Lower leg skin (tissue), 4 donors: ENCODE measurements around the gene BID. TPM values are rescaled to one million over a fixed set of nuclear protein-coding genes. Genes with fewer than 3 reads are reported as not detected.

Experiments
- DNase-seq, 2 donors: peaks; one replicate each; pipeline ENCODE4 v3.0.0-alpha.2; 2019; ENCODE audit warnings: low spot score in 2 of 2
- H3K4me3 ChIP-seq: fragments of 200-600 bp; sonication (generic); 2 replicates; pipeline ENCODE4 v1.5.1; 2017; ENCODE audit warnings: mild to moderate bottlenecking, low read depth; ENCODE audit not compliant: poor library complexity, severe bottlenecking
- POLR2A ChIP-seq, 2 donors: fragments of 450-650 bp; IDR thresholded peaks; one replicate each; pipeline ENCODE4 v1.6.1; 2016 to 2017; ENCODE audit warnings: antibody characterized with exemption in 2 of 2, mild to moderate bottlenecking in 1 of 2, moderate library complexity in 1 of 2
- WGBS, 2 donors: methylation state at CpG; one replicate each; pipeline ENCODE4 v1.1.5; 2018; 5-methylcytosine and 5-hydroxymethylcytosine counted together
- intact Hi-C: fragments of 100-400 bp; cut with DNase I; formaldehyde crosslinking; loops from one replicate; pipeline ENCODE4 v1.15.0; 2023; ENCODE audit warnings: low total_unique reads
- total RNA-seq, 4 donors: library from RNA; depleted of rRNA; stranded (reverse); fragments of >200 nt; gene quantifications; one replicate each; pipeline ENCODE4 v1.1.0, GENCODE V29; 2016
- TF ChIP-seq, protein P1 (sequence below), 3 donors: fragments of 450-650 bp; IDR thresholded peaks; one replicate each; pipeline ENCODE4 v1.5.1; 2016; ENCODE audit warnings: antibody characterized with exemption in 3 of 3, mild to moderate bottlenecking in 3 of 3, moderate library complexity in 2 of 3

The BID gene
- total RNA-seq, 4 donors from 2014 or later, result 5.4 to 22.6 (median 15.2) TPM

- intact Hi-C loops, result no loop called here
- DNase-seq, result no peak
- WGBS, 2 donors, result 54 to 62% methylated on average over 2 of the region's 2 CpGs
- H3K4me3 ChIP-seq, result no peak overlapping the region
- TF ChIP-seq, protein P1, sequence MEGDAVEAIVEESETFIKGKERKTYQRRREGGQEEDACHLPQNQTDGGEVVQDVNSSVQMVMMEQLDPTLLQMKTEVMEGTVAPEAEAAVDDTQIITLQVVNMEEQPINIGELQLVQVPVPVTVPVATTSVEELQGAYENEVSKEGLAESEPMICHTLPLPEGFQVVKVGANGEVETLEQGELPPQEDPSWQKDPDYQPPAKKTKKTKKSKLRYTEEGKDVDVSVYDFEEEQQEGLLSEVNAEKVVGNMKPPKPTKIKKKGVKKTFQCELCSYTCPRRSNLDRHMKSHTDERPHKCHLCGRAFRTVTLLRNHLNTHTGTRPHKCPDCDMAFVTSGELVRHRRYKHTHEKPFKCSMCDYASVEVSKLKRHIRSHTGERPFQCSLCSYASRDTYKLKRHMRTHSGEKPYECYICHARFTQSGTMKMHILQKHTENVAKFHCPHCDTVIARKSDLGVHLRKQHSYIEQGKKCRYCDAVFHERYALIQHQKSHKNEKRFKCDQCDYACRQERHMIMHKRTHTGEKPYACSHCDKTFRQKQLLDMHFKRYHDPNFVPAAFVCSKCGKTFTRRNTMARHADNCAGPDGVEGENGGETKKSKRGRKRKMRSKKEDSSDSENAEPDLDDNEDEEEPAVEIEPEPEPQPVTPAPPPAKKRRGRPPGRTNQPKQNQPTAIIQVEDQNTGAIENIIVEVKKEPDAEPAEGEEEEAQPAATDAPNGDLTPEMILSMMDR (IDR thresholded peaks at IDR 0.05), result no peak
- no peak for TF ChIP-seq POLR2A (IDR thresholded peaks at IDR 0.05)
Measured at GRCh38 chr22:17712441-17712840, 61.8 kb downstream of the BID start.

- 96% methylated on average over 5 of the region's 5 CpGs for WGBS, 2 donors
- intact Hi-C loops, result no loop called here
Measured at GRCh38 chr22:17710023-17710422, 64.2 kb downstream of the BID start.

GRCh38 chr22:17707526-17707925 is 66.7 kb downstream of the BID start:
- WGBS, 2 donors, result 42 to 51% methylated on average over 3 of the region's 3 CpGs
- no peak overlapping the region for H3K4me3 ChIP-seq
- intact Hi-C loops, result no loop called here
- TF ChIP-seq POLR2A (IDR thresholded peaks at IDR 0.05), result no peak
- TF ChIP-seq, protein P1 (IDR thresholded peaks at IDR 0.05), result no peak
- DNase-seq, result no peak

More at GRCh38 chr22:17710023-17710422, 64.2 kb downstream of the BID start:
- no peak for DNase-seq
- H3K4me3 ChIP-seq, result no peak overlapping the region
- TF ChIP-seq, protein P1 (IDR thresholded peaks at IDR 0.05), result no peak
- TF ChIP-seq POLR2A (IDR thresholded peaks at IDR 0.05), result no peak

DNA sequence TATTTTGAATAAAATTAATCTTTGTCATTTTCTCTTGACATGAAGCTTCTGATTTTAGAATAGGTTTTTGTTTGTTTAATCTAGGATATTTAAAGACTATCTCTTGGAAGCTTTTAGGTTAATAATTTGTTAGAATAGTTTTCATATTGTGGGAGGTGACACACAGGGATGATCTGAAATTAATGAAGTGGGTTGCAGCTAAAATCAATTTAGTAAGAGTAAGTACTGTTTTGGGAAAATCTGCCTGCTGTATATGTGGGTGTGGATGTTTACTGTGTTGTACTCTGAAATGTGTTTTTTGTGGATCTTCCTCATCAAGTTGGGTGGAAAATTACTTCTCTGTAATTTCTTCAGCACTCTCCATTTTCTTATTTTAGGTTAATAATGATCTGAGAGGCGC is 67.3 kb downstream of the BID start:
- H3K4me3 ChIP-seq, result no peak overlapping the region
- 76 to 85% methylated on average over 1 of the region's 1 CpG for WGBS, 2 donors
- TF ChIP-seq, protein P1 (IDR thresholded peaks at IDR 0.05), result no peak
- TF ChIP-seq POLR2A (IDR thresholded peaks at IDR 0.05), result no peak
- intact Hi-C loops, result no loop called here
- no peak for DNase-seq

DNA sequence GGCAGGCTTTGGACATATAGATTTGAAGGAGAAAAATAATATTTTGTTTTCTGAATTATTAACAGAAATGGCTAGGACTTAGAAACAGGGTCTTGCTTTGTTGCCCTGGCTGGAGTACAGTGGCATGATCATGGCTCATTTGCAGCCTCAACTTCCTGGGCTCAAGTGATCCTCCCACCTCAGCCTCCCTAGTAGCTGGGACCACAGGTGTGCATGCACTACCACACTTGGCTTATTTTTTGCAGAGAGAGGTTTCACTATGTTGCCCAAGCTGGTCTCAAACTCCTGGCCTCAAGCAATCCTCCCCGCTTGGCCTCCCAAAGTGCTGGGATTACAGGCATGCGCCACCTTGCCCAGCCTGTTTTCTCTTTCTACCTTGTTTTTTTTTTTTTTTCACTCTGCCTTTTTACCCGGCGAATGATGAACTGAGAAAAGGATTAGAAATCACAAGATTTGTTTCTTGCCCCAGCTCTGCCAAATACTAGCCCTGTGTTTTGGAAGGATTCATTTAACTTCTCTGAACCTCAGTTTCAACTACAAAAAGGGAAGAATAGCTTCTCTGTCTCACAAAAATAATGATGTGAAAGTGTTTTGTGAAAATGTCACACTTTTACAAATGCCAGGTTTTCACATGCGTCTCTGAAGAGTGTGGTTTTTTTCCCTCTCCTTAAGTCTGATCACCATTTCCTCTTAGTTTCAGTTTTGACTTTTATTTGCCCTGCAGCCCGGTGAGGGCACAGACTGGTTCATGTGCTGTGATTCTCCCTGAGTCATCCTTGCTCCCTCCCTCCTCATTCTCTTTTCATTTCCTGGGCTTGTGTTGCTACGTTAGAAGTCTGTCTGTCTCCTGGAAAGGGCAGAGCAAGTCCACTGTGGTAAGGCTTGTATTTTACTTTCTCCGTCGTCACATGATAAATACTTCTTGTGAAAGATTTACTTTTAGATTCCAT is 68.0 kb downstream of the BID start:
- H3K4me3 ChIP-seq, result no peak overlapping the region
- TF ChIP-seq, protein P1 (IDR thresholded peaks at IDR 0.05), result no peak
- TF ChIP-seq POLR2A (IDR thresholded peaks at IDR 0.05), result no peak
- peak in 1 of 2 donors; percentile 66 for DNase-seq
- WGBS, 2 donors, result 18 to 20% methylated on average over 9 of the region's 9 CpGs
- intact Hi-C loops, result no loop called here
